HepG2 (cell line): ENCODE results near the gene CTNNBL1. TPM values are rescaled to one million over a fixed set of nuclear protein-coding genes. Genes with fewer than 3 reads are reported as not detected.

Experiments used
- ATAC-seq: fragments of 200-7000 bp; cut with Tn5 transposase; 3 replicates; pipeline ENCODE4 v1.9.1; 2020; ENCODE audit warnings: mild to moderate bottlenecking, moderate library complexity
- BruUV-seq: library from RNA; stranded (reverse); fragments of 400-500 nt; replicated peaks from 2 replicates; lab custom pipeline; 2021; lab: Mats Ljungman, UMichigan
- CTCF ChIA-PET: fragments of 300-600 bp; formaldehyde crosslinking; extraction: SDS; loops from one replicate; lab custom pipeline; 2021; ENCODE audit warnings: low total read pairs, inconsistent platforms, low intra/inter-chr PET ratio; lab: Yijun Ruan, JAX
- POLR2A ChIA-PET: fragments of 350-600 bp; sonication (Branson Sonifier 250); formaldehyde crosslinking; loops from one replicate; lab custom pipeline; 2020; ENCODE audit warnings: antibody characterized with exemption, inconsistent platforms; lab: Yijun Ruan, JAX
- DNase-seq: peaks from one replicate; pipeline ENCODE4 v3.0.0-alpha.2; 2015; ENCODE audit warnings: low spot score
- FAIRE-seq: peaks from 3 replicates; lab custom pipeline; 2011; peaks lifted over from hg19 to GRCh38; lab: Jason Lieb, UNC
- H2AFZ ChIP-seq: one replicate; pipeline ENCODE4 v1.6.1; 2011; ENCODE audit warnings: low read length, inconsistent platforms
- H3K27ac ChIP-seq: fragments of 300-600 bp; 3 replicates; pipeline ENCODE4 v1.8.0; 2011; ENCODE audit warnings: mixed run types, mild to moderate bottlenecking, mixed read lengths, low read length, inconsistent platforms; ENCODE audit not compliant: insufficient read depth; ENCODE audit errors: extremely low read length
- H3K27me3 ChIP-seq, 2 experiments: fragments of 200-600 bp in 1 of 2; 2 replicates in 1 of 2; 3 replicates in 1 of 2; pipeline versions ENCODE4 v1.6.0 to v1.8.0; 2011; ENCODE audit warnings: low read length in 2 of 2, mild to moderate bottlenecking in 2 of 2, moderate library complexity in 2 of 2, inconsistent platforms in 1 of 2; ENCODE audit not compliant: insufficient read depth in 2 of 2, control insufficient read depth in 1 of 2
- H3K36me3 ChIP-seq, 2 experiments: fragments of 200-600 bp in 1 of 2; replicated peaks in 1 of 2; 2 replicates in 1 of 2; 3 replicates in 1 of 2; pipeline versions ENCODE4 v1.5.1 to v1.8.0; 2011; ENCODE audit warnings: low read length in 2 of 2, inconsistent platforms in 1 of 2; ENCODE audit not compliant: insufficient read depth in 2 of 2, control insufficient read depth in 1 of 2
- H3K4me1 ChIP-seq: 2 replicates; pipeline ENCODE4 v1.5.1; 2012; ENCODE audit warnings: low read length, inconsistent platforms; ENCODE audit not compliant: insufficient read depth
- H3K4me2 ChIP-seq: 2 replicates; pipeline ENCODE4 v1.6.0; 2011; ENCODE audit warnings: low read depth, low read length, inconsistent platforms
- H3K4me3 ChIP-seq, 3 experiments: fragments of 200-600 bp in 1 of 3; sonication (generic), shearing (Covaris generic) in 1 of 3; replicated peaks in 1 of 3; 2 replicates each; pipeline ENCODE4 v1.5.1; 2011 to 2016; ENCODE audit warnings: low read length in 3 of 3, inconsistent platforms in 2 of 3, low read depth in 2 of 3, mild to moderate bottlenecking in 2 of 3, control low read depth in 1 of 3, mixed read lengths in 1 of 3; ENCODE audit not compliant: insufficient read depth in 1 of 3
- H3K79me2 ChIP-seq: one replicate; pipeline ENCODE4 v1.6.1; 2011; ENCODE audit warnings: low read length, inconsistent platforms; ENCODE audit not compliant: insufficient read depth
- H3K9ac ChIP-seq: 2 replicates; pipeline ENCODE4 v1.6.0; 2011; ENCODE audit warnings: mild to moderate bottlenecking, low read depth, low read length, inconsistent platforms; ENCODE audit not compliant: insufficient read depth
- H3K9me3 ChIP-seq: 2 replicates; pipeline ENCODE4 v1.5.1; 2012; ENCODE audit warnings: mild to moderate bottlenecking, low read length
- H4K20me1 ChIP-seq: 2 replicates; pipeline ENCODE4 v1.6.0; 2011; ENCODE audit warnings: inconsistent platforms, mild to moderate bottlenecking, low read length, moderate library complexity; ENCODE audit not compliant: insufficient read depth
- ATF7 ChIP-seq, 2 experiments: fragments of 450-650 bp in 1 of 2; sonication (generic) in 1 of 2; formaldehyde crosslinking in 1 of 2; IDR thresholded peaks; 2 replicates each; pipeline versions ENCODE4 v1.4.0 to v1.6.1; 2016 to 2020; ENCODE audit warnings: antibody characterized with exemption in 1 of 2, mild to moderate bottlenecking in 1 of 2, missing genetic modification reagents in 1 of 2
- CREB1 ChIP-seq, 2 experiments: fragments of 450-650 bp in 1 of 2; IDR thresholded peaks; 2 replicates each; pipeline ENCODE4 v1.6.1; 2016 to 2017; ENCODE audit warnings: control low read depth in 1 of 2, mild to moderate bottlenecking in 1 of 2, missing compliant biosample characterization in 1 of 2, missing genetic modification characterization in 1 of 2
- ZNF382 ChIP-seq: sonication (generic); formaldehyde crosslinking; IDR thresholded peaks from 2 replicates; pipeline ENCODE4 v1.5.0; 2020; ENCODE audit warnings: missing genetic modification reagents, mild to moderate bottlenecking, borderline replicate concordance
- WGBS: methylation state at CpG from one replicate; pipeline ENCODE4 v1.1.6; 2017; ENCODE audit warnings: low lambda C conversion rate; 5-methylcytosine and 5-hydroxymethylcytosine counted together
- in situ Hi-C: cut with HindIII; loops from 2 replicates; pipeline ENCODE4 v1.10.0; 2017; ENCODE audit warnings: low pct_unique_long_range_greater_than_20kb; ENCODE audit not compliant: extremely low pct_ligation_motif_present
- intact Hi-C: fragments of 100-400 bp; cut with micrococcal nuclease; formaldehyde crosslinking; loops from one replicate; pipeline ENCODE4 v1.10.0; 2022; ENCODE audit not compliant: unreplicated experiment
- polyA plus RNA-seq, 8 experiments: library from polyadenylated mRNA; depleted of rRNA in 3 of 8; stranded (reverse) in 7 of 8; unstranded in 1 of 8; fragments of >200 nt; fragmentation: Illumina TruSeq in 4 of 8; extraction: Trizol in 4 of 8; gene quantifications; 2 replicates each; pipeline versions ENCODE4 v1.2.1 to v1.2.3, GENCODE V29; 2011 to 2016; ENCODE audit warnings: low read depth in 4 of 8, missing spikeins in 1 of 8, mixed read lengths in 1 of 8; ENCODE audit not compliant: insufficient read depth in 1 of 8
- total RNA-seq, 5 experiments: library from RNA; depleted of rRNA; stranded (reverse); fragments of >200 nt; fragmentation: Illumina TruSeq; extraction: Trizol; gene quantifications; 2 replicates each; pipeline ENCODE4 v1.2.3, GENCODE V29; 2016; ENCODE audit warnings: low read depth in 1 of 5
- TF ChIP-seq, protein P1 (sequence below): sonication (generic); formaldehyde crosslinking; IDR thresholded peaks from 2 replicates; pipeline ENCODE4 v1.4.0; 2020; ENCODE audit warnings: missing genetic modification reagents, borderline replicate concordance

Gene CTNNBL1
- total and polyA plus RNA-seq, 2 of the 13 experiments (the other 11 are each of a cell fraction or from before 2014, with no cell fraction given), result 49.3 to 94.6 TPM

DNA sequence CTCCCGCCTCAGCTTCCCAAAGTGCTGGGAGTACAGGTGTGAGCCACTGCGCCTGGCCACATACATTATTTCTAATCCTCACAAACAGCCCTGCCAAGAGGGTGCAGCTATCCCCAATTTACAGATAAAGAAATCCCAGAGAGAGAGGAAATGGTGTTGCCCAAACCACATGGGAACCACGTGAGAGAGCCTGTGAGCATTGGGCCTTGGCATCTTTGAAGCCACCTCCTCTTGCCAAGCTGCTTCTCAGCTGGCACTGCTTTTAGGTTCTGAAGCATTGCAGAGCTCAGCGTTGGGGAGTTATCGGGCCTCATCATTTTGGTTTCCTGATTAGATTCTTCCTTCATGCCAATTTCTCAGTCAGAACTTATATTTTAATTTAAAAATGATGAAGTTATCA lies 80.3 kb downstream of the CTNNBL1 start (continued):
- TF ChIP-seq, protein P1, sequence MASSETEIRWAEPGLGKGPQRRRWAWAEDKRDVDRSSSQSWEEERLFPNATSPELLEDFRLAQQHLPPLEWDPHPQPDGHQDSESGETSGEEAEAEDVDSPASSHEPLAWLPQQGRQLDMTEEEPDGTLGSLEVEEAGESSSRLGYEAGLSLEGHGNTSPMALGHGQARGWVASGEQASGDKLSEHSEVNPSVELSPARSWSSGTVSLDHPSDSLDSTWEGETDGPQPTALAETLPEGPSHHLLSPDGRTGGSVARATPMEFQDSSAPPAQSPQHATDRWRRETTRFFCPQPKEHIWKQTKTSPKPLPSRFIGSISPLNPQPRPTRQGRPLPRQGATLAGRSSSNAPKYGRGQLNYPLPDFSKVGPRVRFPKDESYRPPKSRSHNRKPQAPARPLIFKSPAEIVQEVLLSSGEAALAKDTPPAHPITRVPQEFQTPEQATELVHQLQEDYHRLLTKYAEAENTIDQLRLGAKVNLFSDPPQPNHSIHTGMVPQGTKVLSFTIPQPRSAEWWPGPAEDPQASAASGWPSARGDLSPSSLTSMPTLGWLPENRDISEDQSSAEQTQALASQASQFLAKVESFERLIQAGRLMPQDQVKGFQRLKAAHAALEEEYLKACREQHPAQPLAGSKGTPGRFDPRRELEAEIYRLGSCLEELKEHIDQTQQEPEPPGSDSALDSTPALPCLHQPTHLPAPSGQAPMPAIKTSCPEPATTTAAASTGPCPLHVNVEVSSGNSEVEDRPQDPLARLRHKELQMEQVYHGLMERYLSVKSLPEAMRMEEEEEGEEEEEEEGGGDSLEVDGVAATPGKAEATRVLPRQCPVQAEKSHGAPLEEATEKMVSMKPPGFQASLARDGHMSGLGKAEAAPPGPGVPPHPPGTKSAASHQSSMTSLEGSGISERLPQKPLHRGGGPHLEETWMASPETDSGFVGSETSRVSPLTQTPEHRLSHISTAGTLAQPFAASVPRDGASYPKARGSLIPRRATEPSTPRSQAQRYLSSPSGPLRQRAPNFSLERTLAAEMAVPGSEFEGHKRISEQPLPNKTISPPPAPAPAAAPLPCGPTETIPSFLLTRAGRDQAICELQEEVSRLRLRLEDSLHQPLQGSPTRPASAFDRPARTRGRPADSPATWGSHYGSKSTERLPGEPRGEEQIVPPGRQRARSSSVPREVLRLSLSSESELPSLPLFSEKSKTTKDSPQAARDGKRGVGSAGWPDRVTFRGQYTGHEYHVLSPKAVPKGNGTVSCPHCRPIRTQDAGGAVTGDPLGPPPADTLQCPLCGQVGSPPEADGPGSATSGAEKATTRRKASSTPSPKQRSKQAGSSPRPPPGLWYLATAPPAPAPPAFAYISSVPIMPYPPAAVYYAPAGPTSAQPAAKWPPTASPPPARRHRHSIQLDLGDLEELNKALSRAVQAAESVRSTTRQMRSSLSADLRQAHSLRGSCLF (CRISPR knock-in tag), result no peak

DNA sequence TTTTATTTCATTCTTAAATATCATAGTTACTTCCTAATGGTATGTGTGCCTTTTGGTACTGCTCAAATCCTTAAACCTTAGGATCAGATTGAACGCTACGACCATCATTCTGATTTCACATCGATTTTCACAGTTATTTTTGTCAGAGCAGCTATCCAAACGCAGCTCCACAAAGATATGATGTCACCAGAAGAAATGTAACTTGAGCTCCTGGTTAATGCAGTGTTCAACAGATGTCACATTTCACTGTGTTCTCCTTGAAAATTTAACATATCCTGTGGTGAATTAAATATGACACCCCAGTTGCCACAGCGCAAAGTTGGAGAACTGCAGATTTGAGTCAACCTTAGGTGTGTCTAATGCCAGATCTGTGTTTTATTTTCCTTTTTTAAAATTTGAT lies 81.4 kb downstream of the CTNNBL1 start:
- no TSS peak for BruUV-seq
- no peak for ATAC-seq
- Histone ChIP-seq H3K4me1 (no peaks in the 10 kb centered on the region), H3K9ac (no peak overlapping the region), H3K27me3 (no peaks in the 10 kb centered on the region), H3K4me3 (no peak overlapping the region), H4K20me1 (no peaks in the 10 kb centered on the region), H3K79me2 (no peaks in the 10 kb centered on the region), H3K36me3 (peaks cover 13 to 40% of the 10 kb centered on the region in 2 experiments; a peak in 4 of 5 replicates), H2AFZ (no peak overlapping the region), H3K27ac (no peak overlapping the region), H3K9me3 (no peaks in the 10 kb centered on the region), H3K4me2 (no peak overlapping the region)
- 94% methylated on average over 5 of the region's 5 CpGs for whole genome bisulfite sequencing
- no peak for DNase-seq
- POLR2A ChIA-PET, result no interaction called here
- CTCF ChIA-PET, result no interaction called here
- in situ Hi-C loops (no loop called here), intact Hi-C loops (no loop called here)
- TF ChIP-seq CREB1 (IDR thresholded peaks at IDR 0.05) (peak; percentile 27; the same call in 1 of the 2 replicates), CREB1 (CRISPR knock-in tag; IDR thresholded peaks at IDR 0.05) (no peak), ATF7 (IDR thresholded peaks at IDR 0.05) (peak; percentile 50; the same call in 1 of the 2 replicates), ATF7 (CRISPR knock-in tag; IDR thresholded peaks at IDR 0.05) (no peak), ZNF382 (CRISPR knock-in tag) (no peak)
- no peak for FAIRE-seq
